ENCODE results near the gene CNPY3.
"Not testable (repeated sequence)": the region's sequence is repeated elsewhere in the genome, so short reads cannot be mapped to it uniquely, and the experiment has no call there.

CNPY3 gene

DNA sequence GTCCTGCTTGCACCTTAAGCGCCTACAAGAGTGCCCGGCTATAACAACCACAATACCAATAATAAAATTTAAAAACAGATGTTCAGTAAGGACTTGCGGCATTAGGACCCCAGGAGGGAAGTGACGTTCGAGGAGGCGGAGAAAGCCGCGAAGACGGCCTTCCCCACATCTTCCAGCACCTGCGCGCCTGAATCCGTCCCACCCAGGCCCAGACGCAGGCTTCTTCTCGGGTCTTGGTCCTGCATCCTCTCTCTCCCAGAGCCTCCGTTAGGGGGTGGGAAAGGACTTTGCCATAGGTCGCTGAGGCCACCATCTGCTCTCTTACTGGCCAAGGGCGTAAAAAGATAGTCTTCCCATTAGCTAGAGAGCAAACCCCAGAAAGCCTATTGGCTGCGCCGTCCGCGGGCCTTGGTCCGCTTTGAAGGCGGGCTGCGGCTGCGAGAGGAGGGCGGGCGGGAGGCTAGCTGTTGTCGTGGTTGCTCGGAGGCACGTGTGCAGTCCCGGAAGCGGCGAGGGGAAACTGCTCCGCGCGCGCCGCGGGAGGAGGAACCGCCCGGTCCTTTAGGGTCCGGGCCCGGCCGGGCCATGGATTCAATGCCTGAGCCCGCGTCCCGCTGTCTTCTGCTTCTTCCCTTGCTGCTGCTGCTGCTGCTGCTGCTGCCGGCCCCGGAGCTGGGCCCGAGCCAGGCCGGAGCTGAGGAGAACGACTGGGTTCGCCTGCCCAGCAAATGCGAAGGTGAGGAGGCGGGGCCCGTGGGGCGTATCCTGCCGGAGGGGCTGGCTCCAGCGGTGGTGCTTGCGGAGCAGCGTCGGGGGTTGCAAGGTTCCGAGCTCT is at the start of gene CNPY3:
Gene CNPY3 (plus strand): TSS at position 495 of the 835 bp plus-strand sequence. CDS start 91 bp downstream, at position 586.
- peak; percentile 85 to 90 for DNase-seq (ENCODE audit: low read depth in 2 of 2)

DNA sequence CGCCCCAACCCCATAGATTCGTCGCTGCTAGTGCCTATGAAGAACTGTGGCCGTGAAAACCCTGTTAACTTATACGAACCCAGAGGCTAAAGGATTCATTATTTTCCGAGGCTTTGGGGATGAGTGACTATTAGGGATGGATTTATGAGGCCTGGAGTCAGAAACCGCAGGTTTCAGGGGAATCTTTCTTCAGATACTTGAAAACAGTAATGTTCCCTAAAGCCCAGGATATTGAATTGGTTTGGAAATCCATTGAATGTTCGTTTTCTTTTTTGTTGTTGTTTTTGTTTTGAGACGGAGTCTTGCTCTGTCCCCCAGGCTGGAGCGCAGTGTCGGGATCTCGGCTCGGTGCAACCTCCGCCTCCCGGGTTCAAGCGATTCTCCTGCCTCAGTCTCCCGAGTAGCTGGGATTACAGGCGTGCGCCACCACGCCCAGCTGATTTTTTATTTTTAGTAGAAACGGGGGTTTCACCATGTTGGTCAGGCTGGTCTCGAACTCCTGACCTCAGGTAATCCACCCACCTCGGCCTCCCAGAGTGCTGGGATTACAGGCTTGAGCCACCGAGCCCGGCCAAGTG is 49.0 kb upstream of the CNPY3 start:
- not testable (repeated sequence) for DNase-seq (ENCODE audit: low read depth in 2 of 2)

DNA sequence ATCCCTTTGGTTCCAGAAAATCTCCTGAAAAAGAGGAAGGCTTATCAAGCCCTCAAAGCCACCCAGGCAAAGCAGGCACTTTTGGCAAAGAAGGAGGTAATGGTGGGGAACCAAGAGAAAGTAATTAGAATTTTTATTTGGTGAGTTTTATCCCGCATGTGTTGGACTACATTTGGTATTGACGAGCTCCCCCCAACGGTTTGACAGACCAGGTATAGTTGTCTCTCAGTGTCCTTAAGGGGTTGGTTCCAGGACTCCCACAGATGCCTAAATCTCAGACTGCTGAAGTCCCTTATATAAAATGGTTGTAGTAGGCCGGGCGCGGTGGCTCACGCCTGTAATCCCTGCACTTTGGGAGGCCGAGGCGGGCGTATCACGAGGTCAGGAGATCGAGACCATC is 48.4 kb upstream of the CNPY3 start:
- not testable (repeated sequence) for DNase-seq (ENCODE audit: low read depth in 2 of 2)

GRCh38 chr6:42885702-42886101 is 43.6 kb upstream of the CNPY3 start:
- no peak for DNase-seq (ENCODE audit: low read depth in 2 of 2)

- DNase-seq (ENCODE audit: low read depth in 2 of 2), result not testable (repeated sequence)
Observed at GRCh38 chr6:42888201-42888600, 41.1 kb upstream of the CNPY3 start.

- no peak for DNase-seq (ENCODE audit: low read depth in 2 of 2)
Observed at GRCh38 chr6:42889815-42890214, 39.5 kb upstream of the CNPY3 start.

GRCh38 chr6:42890311-42891198 is 38.7 kb upstream of the CNPY3 start:
- DNase-seq (ENCODE audit: low read depth in 2 of 2), result peak; percentile 81 to 87

GRCh38 chr6:42891199-42891722 is 38.0 kb upstream of the CNPY3 start:
- no peak for DNase-seq (ENCODE audit: low read depth in 2 of 2)

DNA sequence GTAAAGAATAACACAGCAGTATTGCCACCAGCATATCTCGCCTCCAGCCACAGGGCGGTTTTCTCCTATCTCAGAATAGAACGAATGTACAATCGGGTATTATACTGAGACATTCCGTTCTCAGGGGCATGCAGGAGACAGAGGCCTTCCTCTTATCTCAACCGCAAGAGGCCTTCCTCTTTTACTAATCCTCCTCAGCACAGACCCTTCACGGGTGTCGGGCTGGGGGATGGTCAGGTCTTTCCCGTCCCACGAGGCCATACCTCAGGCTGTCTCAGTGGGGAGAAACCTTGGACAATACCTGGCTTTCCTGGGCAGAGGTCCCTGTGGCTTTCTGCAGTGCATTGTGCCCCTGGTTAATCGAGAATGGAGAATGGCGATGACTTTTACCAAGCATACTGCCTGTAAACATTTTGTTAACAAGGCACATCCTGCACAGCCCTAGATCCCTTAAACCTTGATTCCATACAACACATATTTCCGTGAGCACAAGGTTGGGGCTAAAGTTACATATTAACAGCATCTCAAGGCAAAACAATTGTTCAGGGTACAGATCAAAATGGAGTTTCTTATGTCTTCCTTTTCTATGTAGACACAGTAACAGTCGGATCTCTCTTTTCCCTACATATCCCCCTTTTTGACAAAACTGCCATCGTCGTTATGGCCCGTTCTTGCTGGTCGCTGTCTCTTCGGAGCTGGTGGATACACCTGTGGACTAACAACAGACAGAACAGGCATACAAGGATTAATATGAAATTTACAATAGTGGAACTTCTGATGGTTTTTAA is 35.0 kb upstream of the CNPY3 start:
- not testable (repeated sequence) for DNase-seq (ENCODE audit: low read depth in 2 of 2)

- DNase-seq (ENCODE audit: low read depth in 2 of 2), result no peak
Observed at GRCh38 chr6:42896178-42896719, 33.0 kb upstream of the CNPY3 start.

- DNase-seq (ENCODE audit: low read depth in 2 of 2), result peak; percentile 56 to 74
Observed at GRCh38 chr6:42898891-42899361, 30.4 kb upstream of the CNPY3 start.

DNA sequence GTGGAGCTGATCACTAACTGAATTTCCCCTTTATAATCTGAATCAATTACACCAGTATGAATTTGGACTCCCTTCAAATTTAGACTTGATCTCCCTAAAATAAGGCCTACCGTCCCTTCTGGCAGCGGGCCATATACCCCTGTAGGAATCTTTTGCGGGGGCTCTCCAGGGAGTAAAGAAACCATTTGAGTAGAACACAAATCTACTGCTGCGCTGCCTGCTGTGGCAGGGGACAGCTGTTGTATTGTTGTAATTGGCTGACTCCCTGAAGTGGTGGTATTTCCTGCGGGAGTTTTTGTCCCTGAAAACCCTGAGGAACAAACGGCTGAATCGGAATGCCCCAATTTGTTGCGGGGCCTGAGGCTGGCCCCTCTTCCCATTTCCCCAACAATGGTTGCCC is 29.4 kb upstream of the CNPY3 start:
- DNase-seq (ENCODE audit: low read depth in 2 of 2), result no peak

- DNase-seq (ENCODE audit: low read depth in 2 of 2), result peak; percentile 32 to 56
Observed at GRCh38 chr6:42901538-42901957, 27.7 kb upstream of the CNPY3 start.

- not testable (repeated sequence) for DNase-seq (ENCODE audit: low read depth in 2 of 2)
Observed at GRCh38 chr6:42902429-42903263, 26.6 kb upstream of the CNPY3 start.

GRCh38 chr6:42904467-42904866 is 24.8 kb upstream of the CNPY3 start:
- DNase-seq (ENCODE audit: low read depth in 2 of 2), result no peak

GRCh38 chr6:42907336-42907735 is 21.9 kb upstream of the CNPY3 start:
- no peak for DNase-seq (ENCODE audit: low read depth in 2 of 2)

- no peak for DNase-seq (ENCODE audit: low read depth in 2 of 2)
Observed at GRCh38 chr6:42909835-42910234, 19.4 kb upstream of the CNPY3 start.

GRCh38 chr6:42911171-42912021 is 17.9 kb upstream of the CNPY3 start:
- DNase-seq (ENCODE audit: low read depth in 2 of 2), result no peak

- no peak for DNase-seq (ENCODE audit: low read depth in 2 of 2)
Observed at GRCh38 chr6:42914546-42914945, 14.7 kb upstream of the CNPY3 start.
